A673 (cell line): ENCODE results near the gene ATP6V0E1. TPM values are rescaled to one million over a fixed set of nuclear protein-coding genes. Genes with fewer than 3 reads are reported as not detected.

Experiments used
- BruUV-seq: library from RNA; stranded (reverse); fragments of 400-500 nt; replicated peaks from 2 replicates; lab custom pipeline; 2021; lab: Mats Ljungman, UMichigan
- CTCF ChIA-PET: fragments of 300-600 bp; sonication (Branson Sonifier 250); formaldehyde crosslinking; loops from one replicate; lab custom pipeline; 2022; ENCODE audit warnings: antibody characterized with exemption; lab: Charles Lee
- POLR2A ChIA-PET: fragments of 300-600 bp; sonication (Branson Sonifier 250); formaldehyde crosslinking; loops from one replicate; lab custom pipeline; 2022; ENCODE audit warnings: antibody characterized with exemption; ENCODE audit not compliant: low non-redundant PET; lab: Charles Lee
- DNase-seq: peaks from one replicate; pipeline ENCODE4 v3.0.0-alpha.2; 2015; ENCODE audit warnings: low spot score
- H3K27ac ChIP-seq: fragments of 200-600 bp; sonication (generic); 2 replicates; pipeline ENCODE4 v1.5.1; 2016; ENCODE audit warnings: mixed run types, low read depth, mild to moderate bottlenecking, mixed read lengths, antibody characterized with exemption, low read length; ENCODE audit not compliant: poor library complexity, severe bottlenecking
- H3K27me3 ChIP-seq: fragments of 200-600 bp; sonication (generic); replicated peaks from 2 replicates; pipeline ENCODE4 v1.6.1; 2017; ENCODE audit warnings: mixed run types, low read depth, mild to moderate bottlenecking, mixed read lengths, antibody characterized with exemption, low read length; ENCODE audit not compliant: insufficient read depth, poor library complexity
- H3K36me3 ChIP-seq: fragments of 200-600 bp; sonication (generic); 2 replicates; pipeline ENCODE4 v1.6.1; 2016; ENCODE audit warnings: mixed run types, mild to moderate bottlenecking, mixed read lengths, antibody characterized with exemption, low read length; ENCODE audit not compliant: insufficient read depth, poor library complexity, severe bottlenecking
- H3K4me1 ChIP-seq: fragments of 200-600 bp; sonication (generic); 2 replicates; pipeline ENCODE4 v1.6.1; 2017; ENCODE audit warnings: mixed run types, mild to moderate bottlenecking, mixed read lengths, antibody characterized with exemption, low read length; ENCODE audit not compliant: insufficient read depth, poor library complexity, severe bottlenecking
- H3K4me3 ChIP-seq: fragments of 200-600 bp; sonication (generic); 2 replicates; pipeline ENCODE4 v1.5.1; 2016; ENCODE audit warnings: low read depth, mixed run types, mild to moderate bottlenecking, mixed read lengths, low read length; ENCODE audit not compliant: poor library complexity, severe bottlenecking
- H3K9me3 ChIP-seq: fragments of 200-600 bp; sonication (generic); 2 replicates; pipeline ENCODE4 v1.6.1; 2016; ENCODE audit warnings: mixed run types, low read depth, mild to moderate bottlenecking, mixed read lengths, antibody characterized with exemption, low read length; ENCODE audit not compliant: poor library complexity, severe bottlenecking
- EZH2 ChIP-seq: fragments of 200-600 bp; sonication (generic); IDR thresholded peaks from 2 replicates; pipeline ENCODE4 v1.6.1; 2017; ENCODE audit warnings: borderline replicate concordance, low read depth, mild to moderate bottlenecking, mixed read lengths, antibody characterized with exemption, low read length; ENCODE audit not compliant: poor library complexity, severe bottlenecking
- intact Hi-C: fragments of 100-400 bp; cut with micrococcal nuclease; formaldehyde crosslinking; loops from one replicate; pipeline ENCODE4 v1.10.0; 2022; ENCODE audit not compliant: unreplicated experiment
- total RNA-seq: library from RNA; stranded (reverse); gene quantifications from 2 replicates; pipeline ENCODE4 v1.2.3, GENCODE V29; 2021
- TF ChIP-seq, protein P1 (sequence below): fragments of 300-800, 200-600 bp; sonication (generic); conservative IDR thresholded peaks from 2 replicates; pipeline ENCODE4 v1.5.1; 2017; ENCODE audit warnings: low read depth, mild to moderate bottlenecking, antibody characterized with exemption, low read length, moderate library complexity, mixed read lengths

ATP6V0E1 gene
- total RNA-seq, 1 experiment from 2014 or later: 148 TPM

DNA sequence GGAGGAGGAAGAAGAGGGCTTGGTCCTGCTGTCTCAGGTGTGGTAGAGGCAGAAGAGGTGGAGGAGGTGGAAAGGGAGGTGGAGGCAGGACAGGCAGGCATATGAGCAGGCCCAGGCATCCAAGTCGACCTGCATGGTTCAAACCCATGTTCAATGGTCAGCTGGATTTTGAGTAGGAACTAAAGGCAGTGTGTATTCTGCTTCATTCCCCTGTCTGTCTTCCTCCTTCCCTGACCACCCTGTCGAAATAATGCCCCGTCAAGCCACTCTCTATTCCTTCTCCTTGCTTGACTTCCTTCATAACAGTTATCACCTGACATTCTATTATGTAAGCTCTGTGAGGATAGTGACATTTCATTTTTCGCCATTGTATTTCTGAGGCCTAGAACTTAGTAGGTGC lies 34.8 kb downstream of the ATP6V0E1 start:
- ChIA-PET CTCF (no interaction called here), POLR2A (no interaction called here)
- no peak for DNase-seq
- H3K4me3 ChIP-seq: no peak overlapping the region
- H3K36me3 ChIP-seq: peaks cover 4% of the 10 kb centered on the region
- intact Hi-C loops: no loop called here
- no peak overlapping the region for H3K27ac ChIP-seq
- TF ChIP-seq, protein P1, sequence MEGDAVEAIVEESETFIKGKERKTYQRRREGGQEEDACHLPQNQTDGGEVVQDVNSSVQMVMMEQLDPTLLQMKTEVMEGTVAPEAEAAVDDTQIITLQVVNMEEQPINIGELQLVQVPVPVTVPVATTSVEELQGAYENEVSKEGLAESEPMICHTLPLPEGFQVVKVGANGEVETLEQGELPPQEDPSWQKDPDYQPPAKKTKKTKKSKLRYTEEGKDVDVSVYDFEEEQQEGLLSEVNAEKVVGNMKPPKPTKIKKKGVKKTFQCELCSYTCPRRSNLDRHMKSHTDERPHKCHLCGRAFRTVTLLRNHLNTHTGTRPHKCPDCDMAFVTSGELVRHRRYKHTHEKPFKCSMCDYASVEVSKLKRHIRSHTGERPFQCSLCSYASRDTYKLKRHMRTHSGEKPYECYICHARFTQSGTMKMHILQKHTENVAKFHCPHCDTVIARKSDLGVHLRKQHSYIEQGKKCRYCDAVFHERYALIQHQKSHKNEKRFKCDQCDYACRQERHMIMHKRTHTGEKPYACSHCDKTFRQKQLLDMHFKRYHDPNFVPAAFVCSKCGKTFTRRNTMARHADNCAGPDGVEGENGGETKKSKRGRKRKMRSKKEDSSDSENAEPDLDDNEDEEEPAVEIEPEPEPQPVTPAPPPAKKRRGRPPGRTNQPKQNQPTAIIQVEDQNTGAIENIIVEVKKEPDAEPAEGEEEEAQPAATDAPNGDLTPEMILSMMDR: no peak
- no peak for TF ChIP-seq EZH2
- no peaks in the 10 kb centered on the region for H3K4me1 ChIP-seq
- H3K9me3 ChIP-seq: no peaks in the 10 kb centered on the region
- no TSS peak for BruUV-seq
- H3K27me3 ChIP-seq: no peaks in the 10 kb centered on the region

DNA sequence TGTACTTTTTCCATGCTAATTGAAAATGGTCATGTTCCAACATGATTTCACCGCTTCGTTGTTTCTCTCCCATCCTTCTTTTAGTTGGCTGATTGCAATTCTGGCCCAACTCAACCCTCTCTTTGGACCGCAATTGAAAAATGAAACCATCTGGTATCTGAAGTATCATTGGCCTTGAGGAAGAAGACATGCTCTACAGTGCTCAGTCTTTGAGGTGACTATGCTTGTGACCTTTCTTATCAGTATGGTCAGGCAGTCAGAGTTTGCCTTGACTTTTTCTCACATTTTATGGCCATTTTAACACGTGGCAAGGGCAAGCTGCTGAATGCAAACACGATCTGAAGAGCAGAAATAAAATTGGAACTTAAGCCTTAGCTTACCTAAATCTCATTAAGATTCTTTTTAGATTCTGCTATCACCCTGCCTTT lies 36.6 kb downstream of the ATP6V0E1 start:
- no peaks in the 10 kb centered on the region for H3K4me1 ChIP-seq
- no peak overlapping the region for H3K27ac ChIP-seq
- peaks cover 4% of the 10 kb centered on the region for H3K36me3 ChIP-seq
- POLR2A ChIA-PET: no interaction called here
- no TSS peak for BruUV-seq
- no peak overlapping the region for H3K4me3 ChIP-seq
- TF ChIP-seq, protein P1: no peak
- TF ChIP-seq EZH2: no peak
- DNase-seq: no peak
- intact Hi-C loops: no loop called here
- CTCF ChIA-PET: no interaction called here
- H3K9me3 ChIP-seq: no peaks in the 10 kb centered on the region
- H3K27me3 ChIP-seq: no peaks in the 10 kb centered on the region

DNA sequence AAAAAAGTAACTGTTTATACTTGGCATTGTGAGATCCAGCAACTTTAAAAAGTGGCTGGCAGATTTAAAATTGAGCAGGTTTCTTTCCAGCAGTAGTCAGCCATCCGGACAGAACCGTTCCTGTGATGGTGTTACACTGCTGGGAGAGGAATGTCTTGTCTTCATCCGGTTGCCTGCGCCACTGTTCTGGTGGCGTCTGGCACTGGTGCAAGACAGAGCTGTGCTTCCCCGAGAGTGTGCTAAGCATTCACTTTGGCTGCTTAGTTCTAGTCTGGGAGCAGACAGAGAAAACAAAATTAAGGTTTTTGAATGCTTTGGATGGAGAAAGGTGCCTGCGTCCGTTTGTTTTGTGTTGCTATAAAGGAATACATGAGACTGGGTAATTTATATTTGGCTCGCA lies 37.1 kb downstream of the ATP6V0E1 start:
- no peak for DNase-seq
- H3K9me3 ChIP-seq: no peaks in the 10 kb centered on the region
- ChIA-PET POLR2A (no interaction called here), CTCF (interaction anchor here (0.8 kb wide), 1 partner anchor 20 kb away, joined by 3 read pairs; no protein-coding TSS in a partner anchor)
- peaks cover 4% of the 10 kb centered on the region for H3K36me3 ChIP-seq
- intact Hi-C loops: no loop called here
- H3K27ac ChIP-seq: no peak overlapping the region
- H3K4me1 ChIP-seq: no peaks in the 10 kb centered on the region
- BruUV-seq: no TSS peak
- TF ChIP-seq, protein P1: no peak
- no peak for TF ChIP-seq EZH2
- H3K27me3 ChIP-seq: no peaks in the 10 kb centered on the region
- H3K4me3 ChIP-seq: no peak overlapping the region
